GM19025 (cell line): ENCODE measurements around the gene POP5.
"Not testable (repeated sequence)": the region's sequence is repeated elsewhere in the genome, so short reads cannot be mapped to it uniquely, and the experiment has no call there.

Experiments
- ATAC-seq: cut with Tn5 transposase; IDR thresholded peaks from one replicate; pipeline ENCODE4 v1.9.1; 2021; ENCODE audit warnings: mild to moderate bottlenecking, low read depth, moderate library complexity; ENCODE audit not compliant: unreplicated experiment

The POP5 gene

DNA sequence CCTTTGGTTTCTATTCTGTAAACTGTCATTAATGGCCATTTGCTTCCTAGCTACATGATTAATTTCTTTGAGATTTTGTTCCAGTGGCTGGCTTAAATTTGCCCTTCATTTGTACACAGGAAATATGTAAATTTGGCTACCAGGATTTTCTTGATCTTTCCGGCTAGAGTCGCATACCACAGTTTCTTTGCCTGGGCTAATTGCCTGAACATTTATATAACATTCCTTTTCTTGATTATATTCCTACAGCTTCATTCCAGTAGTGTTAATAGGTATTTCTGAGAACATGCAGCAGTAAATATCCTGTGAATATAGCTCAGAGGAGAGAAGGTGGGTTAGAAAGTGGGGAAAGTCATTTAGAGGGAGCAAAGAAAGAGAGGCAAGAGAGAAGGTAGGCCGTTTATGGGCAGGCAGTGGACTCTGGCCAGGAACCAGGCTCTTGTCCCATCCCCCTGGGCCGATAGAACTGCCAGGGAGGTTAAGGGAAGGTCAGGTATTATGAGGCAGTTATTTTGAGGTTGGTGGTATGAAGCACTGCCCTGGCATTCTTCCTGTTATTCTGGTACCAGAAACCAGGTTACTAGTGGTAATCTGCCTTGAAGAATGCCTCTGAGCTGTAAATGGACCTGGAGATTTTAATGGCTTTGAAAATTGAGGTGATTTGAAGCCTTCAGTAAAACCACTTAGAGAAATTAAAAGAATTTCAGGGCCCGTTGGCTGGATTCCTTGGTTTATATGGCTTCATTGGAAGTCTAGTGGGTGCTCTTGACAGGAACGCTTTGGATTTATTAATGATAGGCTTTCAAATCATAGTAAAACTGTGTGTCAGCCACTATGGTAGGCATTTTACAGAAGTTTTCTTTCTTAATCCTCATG, 42.7 kb downstream of the POP5 start:
- no peak for ATAC-seq

- ATAC-seq = no peak
Measured at GRCh38 chr12:120537856-120538220, 43.4 kb downstream of the POP5 start.

DNA sequence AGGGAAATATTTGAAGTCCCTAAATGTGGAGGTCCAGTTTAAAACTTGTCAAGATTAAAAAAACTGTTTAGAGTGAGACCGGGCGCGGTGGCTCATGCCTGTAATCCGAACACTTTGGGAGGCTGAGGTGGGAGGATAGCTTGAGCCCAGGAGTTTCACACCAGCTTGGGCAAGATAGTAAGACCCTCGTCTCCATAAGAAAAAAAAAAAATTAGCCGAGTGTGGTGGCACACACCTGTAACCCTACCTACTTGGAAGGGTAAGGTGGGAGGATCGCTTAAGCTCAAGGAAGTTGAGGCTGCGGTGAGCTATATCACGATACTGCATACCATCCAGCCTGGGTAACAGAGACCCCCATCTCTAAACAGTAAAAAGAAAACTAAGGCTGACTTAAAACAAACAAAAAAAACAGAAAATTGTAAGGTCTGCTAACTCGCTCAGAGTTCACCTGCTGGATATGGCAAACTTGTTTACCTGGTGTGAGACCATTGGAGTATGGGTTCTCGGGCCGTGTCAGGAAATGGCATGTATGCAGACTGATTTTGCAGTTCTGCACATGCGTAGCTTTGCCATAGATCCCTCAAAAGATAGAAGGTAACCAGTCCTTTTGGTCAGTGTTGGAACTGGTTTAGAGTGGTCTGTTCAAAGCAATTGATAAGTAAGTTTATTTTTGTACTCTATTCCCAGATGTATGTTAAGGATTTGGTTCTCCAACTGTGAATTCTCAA, 45.0 kb downstream of the POP5 start:
- ATAC-seq = no peak

GRCh38 chr12:120534703-120535655, 46.2 kb downstream of the POP5 start:
- ATAC-seq = peak; percentile 25

GRCh38 chr12:120534203-120534702, 46.9 kb downstream of the POP5 start, which contains the start of gene RNF10:
RNF10 (plus strand) TSS chr12:120534356; CDS start chr12:120534812, 456 bp downstream.
- peak; percentile 65 for ATAC-seq

DNA sequence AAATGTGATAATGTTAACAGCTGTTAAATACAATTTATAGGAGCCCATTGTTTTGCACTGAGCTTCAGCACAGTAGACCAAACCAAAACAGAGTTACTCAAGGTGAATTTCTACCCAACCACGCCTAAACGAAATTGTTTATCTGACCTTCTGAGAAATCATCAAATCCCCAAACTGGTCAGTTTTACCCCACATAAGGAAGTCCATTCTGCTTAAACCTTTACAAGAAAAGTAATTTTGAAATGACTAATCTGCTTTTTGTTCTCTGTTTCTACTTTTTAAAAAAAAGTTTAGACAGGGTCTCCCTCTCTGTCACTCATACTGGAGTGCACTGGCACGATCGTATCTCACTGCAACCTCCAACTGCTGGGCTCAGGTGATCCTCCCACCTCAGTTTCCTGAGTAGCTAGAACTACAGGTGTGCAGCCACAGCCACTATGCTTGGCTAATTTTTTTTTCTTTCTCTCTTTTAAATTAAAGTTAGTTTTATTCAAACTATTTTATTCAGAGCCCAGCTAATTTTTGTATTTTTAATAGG, 48.4 kb downstream of the POP5 start:
- ATAC-seq = no peak

GRCh38 chr12:120530418-120530761, 50.8 kb downstream of the POP5 start:
- ATAC-seq = not testable (repeated sequence)

DNA sequence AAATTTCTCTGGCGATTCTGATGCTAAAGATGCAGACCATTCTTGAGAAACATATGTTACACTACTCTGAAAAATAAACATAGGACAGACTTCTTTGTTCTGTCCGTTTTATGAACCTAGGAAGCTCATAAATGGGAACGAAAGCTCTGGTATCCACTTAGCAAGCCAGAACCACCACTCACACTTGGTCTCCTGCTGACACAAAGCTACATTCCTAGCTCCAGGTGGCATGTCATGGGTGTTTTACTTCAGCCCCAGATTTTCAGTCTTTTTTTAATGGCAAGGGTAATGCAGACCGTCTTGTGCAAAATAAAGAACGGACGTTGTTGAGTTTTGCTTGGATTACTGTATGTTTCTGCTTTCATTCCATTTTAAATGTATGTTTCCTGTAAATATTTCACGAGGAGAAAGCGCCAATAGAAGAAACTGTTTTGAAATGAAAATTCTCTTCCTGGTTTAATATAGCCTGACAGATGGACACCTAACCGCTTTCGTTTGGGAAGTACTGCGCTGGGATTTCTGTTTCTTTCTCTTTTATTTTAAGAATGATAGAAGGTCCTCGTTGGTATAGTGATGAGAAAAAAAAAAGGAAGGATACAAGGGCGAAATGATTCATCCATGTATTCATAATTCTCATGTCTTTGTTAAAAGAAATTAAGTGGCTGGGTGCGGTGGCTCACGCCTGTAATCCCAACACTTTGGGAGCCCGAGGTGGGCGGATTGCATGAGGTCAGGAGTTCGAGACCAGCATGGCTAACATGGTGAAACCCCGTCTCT, 51.4 kb downstream of the POP5 start:
- ATAC-seq = no peak

GRCh38 chr12:120528861-120529525, 52.2 kb downstream of the POP5 start, which contains the start of gene COQ5:
COQ5 (minus strand) TSS chr12:120529158; CDS start chr12:120529141, 17 bp downstream.
- ATAC-seq = peak; percentile 72
